Skeletal muscle cell (primary cell): Measurements from ENCODE around the gene GPATCH8.

Experiments used
- DNase-seq: peaks from one replicate; pipeline ENCODE4 v3.0.0-alpha.2; 2010; ENCODE audit warnings: low read depth
- H3K4me3 ChIP-seq: 2 replicates; pipeline ENCODE4 v1.5.1; 2011; ENCODE audit warnings: low read depth, mild to moderate bottlenecking, control low read depth, low read length, moderate library complexity

The GPATCH8 gene

GRCh38 chr17:44361292-44362260, 141.6 kb downstream of the GPATCH8 start:
- H3K4me3 ChIP-seq, result peak overlapping the region; percentile 84

GRCh38 chr17:44360826-44361225, 142.4 kb downstream of the GPATCH8 start:
- no peak overlapping the region for H3K4me3 ChIP-seq
- no peak for DNase-seq

More at GRCh38 chr17:44361292-44362260, 141.6 kb downstream of the GPATCH8 start:
- no peak for DNase-seq

GRCh38 chr17:44360144-44360533, 143.1 kb downstream of the GPATCH8 start:
- DNase-seq, result no peak
- H3K4me3 ChIP-seq, result no peak overlapping the region

GRCh38 chr17:44359458-44360143, 143.6 kb downstream of the GPATCH8 start:
- no peak for DNase-seq
- H3K4me3 ChIP-seq, result no peak overlapping the region

- no peak for DNase-seq
- H3K4me3 ChIP-seq, result no peak overlapping the region
These were observed 144.2 kb downstream of the GPATCH8 start for GRCh38 chr17:44359006-44359405.

GRCh38 chr17:44358066-44358465, 145.1 kb downstream of the GPATCH8 start:
- no peak for DNase-seq
- H3K4me3 ChIP-seq, result no peak overlapping the region

- no peak for DNase-seq
- no peak overlapping the region for H3K4me3 ChIP-seq
These were observed 147.0 kb downstream of the GPATCH8 start for GRCh38 chr17:44356241-44356640.

GRCh38 chr17:44355642-44356099, 147.5 kb downstream of the GPATCH8 start:
- no peak overlapping the region for H3K4me3 ChIP-seq
- no peak for DNase-seq

- no peak overlapping the region for H3K4me3 ChIP-seq
These were observed 148.3 kb downstream of the GPATCH8 start for GRCh38 chr17:44354582-44355561.

GRCh38 chr17:44353672-44354331, 149.4 kb downstream of the GPATCH8 start:
- no peak for DNase-seq
- H3K4me3 ChIP-seq, result peak overlapping the region; percentile 33

More at GRCh38 chr17:44354582-44355561, 148.3 kb downstream of the GPATCH8 start:
- DNase-seq, result no peak

GRCh38 chr17:44352828-44353671, 150.2 kb downstream of the GPATCH8 start:
- DNase-seq, result no peak
- H3K4me3 ChIP-seq, result peak overlapping the region; percentile 33

GRCh38 chr17:44351961-44352827, 151.0 kb downstream of the GPATCH8 start:
- no peak for DNase-seq
- H3K4me3 ChIP-seq, result no peak overlapping the region

- no peak for DNase-seq
- H3K4me3 ChIP-seq, result no peak overlapping the region
These were observed 151.7 kb downstream of the GPATCH8 start for GRCh38 chr17:44351464-44351863.

GRCh38 chr17:44350733-44351226, 152.4 kb downstream of the GPATCH8 start:
- DNase-seq, result no peak
- no peak overlapping the region for H3K4me3 ChIP-seq

GRCh38 chr17:44349553-44350070, 153.6 kb downstream of the GPATCH8 start:
- no peak for DNase-seq
- H3K4me3 ChIP-seq, result no peak overlapping the region

GRCh38 chr17:44348988-44349364, 154.2 kb downstream of the GPATCH8 start:
- no peak for DNase-seq
- no peak overlapping the region for H3K4me3 ChIP-seq
